Activated CD8-positive, alpha-beta T cell treated with anti-CD3 and anti-CD28 coated beads, Interleukin-2, amount 10 ng/mL, durations not matched to agents 7 days and 5 days (primary cell): ENCODE data around the gene PITX1. TPM values are rescaled to one million over a fixed set of nuclear protein-coding genes. Genes with fewer than 3 reads are reported as not detected.
A peak's percentile ranks its signal among the peaks of the same experiment; 100 is the strongest.

Experiments used
- ATAC-seq: fragments of 150-1000 bp; cut with Tn5 transposase; one replicate; pipeline ENCODE4 v1.10.0; 2021; ENCODE audit warnings: moderate library complexity
- CTCF ChIA-PET: fragments of 350-600 bp; sonication (Branson Sonifier 250); formaldehyde crosslinking; loops from one replicate; lab custom pipeline; 2021; ENCODE audit warnings: antibody characterized with exemption; lab: Charles Lee
- POLR2A ChIA-PET: fragments of 350-600 bp; sonication (Branson Sonifier 250); formaldehyde crosslinking; loops from one replicate; lab custom pipeline; 2021; ENCODE audit warnings: antibody characterized with exemption; lab: Charles Lee
- DNase-seq: peaks from one replicate; pipeline ENCODE4 v3.0.0-alpha.2; 2020
- H3K27ac Mint-ChIP-seq: one replicate; pipeline ENCODE4 v1.8.0; 2021; ENCODE audit warnings: mild to moderate bottlenecking, mixed read lengths
- H3K27me3 Mint-ChIP-seq: one replicate; pipeline ENCODE4 v1.8.0; 2021; ENCODE audit warnings: low read depth, mixed read lengths
- H3K36me3 Mint-ChIP-seq: one replicate; pipeline ENCODE4 v1.8.0; 2021; ENCODE audit warnings: low read depth, mixed read lengths
- H3K4me1 Mint-ChIP-seq: one replicate; pipeline ENCODE4 v1.8.0; 2021; ENCODE audit warnings: low read depth, mixed read lengths
- H3K4me3 Mint-ChIP-seq: one replicate; pipeline ENCODE4 v1.8.0; 2021; ENCODE audit warnings: mild to moderate bottlenecking, mixed read lengths
- H3K9me3 Mint-ChIP-seq: one replicate; pipeline ENCODE4 v1.8.0; 2022; ENCODE audit warnings: mixed read lengths; ENCODE audit not compliant: insufficient read depth
- total RNA-seq, 2 experiments: library from RNA; stranded (reverse); gene quantifications; one replicate each; pipeline ENCODE4 v1.2.3, GENCODE V29; 2021

The PITX1 gene
- total RNA-seq, 2 experiments from 2014 or later: not detected

GRCh38 chr5:135059000-135059923, 25.2 kb upstream of the PITX1 start:
- H3K4me1 Mint-ChIP-seq: no peaks in the 10 kb centered on the region
- no peak overlapping the region for H3K27ac Mint-ChIP-seq
- H3K9me3 Mint-ChIP-seq: no peaks in the 10 kb centered on the region
- DNase-seq (no peak), ATAC-seq (no peak)
- H3K36me3 Mint-ChIP-seq: no peaks in the 10 kb centered on the region
- no peak overlapping the region for H3K4me3 Mint-ChIP-seq
- CTCF ChIA-PET: no interaction called here
- POLR2A ChIA-PET: no interaction called here
- H3K27me3 Mint-ChIP-seq: peaks cover 10% of the 10 kb centered on the region

- CTCF ChIA-PET: no interaction called here
- H3K4me1 Mint-ChIP-seq: peaks cover 6% of the 10 kb centered on the region
- no peaks in the 10 kb centered on the region for H3K9me3 Mint-ChIP-seq
- ATAC-seq (no peak), DNase-seq (no peak)
- H3K27ac Mint-ChIP-seq: no peak overlapping the region
- H3K4me3 Mint-ChIP-seq: no peak overlapping the region
- no peaks in the 10 kb centered on the region for H3K36me3 Mint-ChIP-seq
- POLR2A ChIA-PET: no interaction called here
- peaks cover 19% of the 10 kb centered on the region for H3K27me3 Mint-ChIP-seq
Observed at GRCh38 chr5:135058331-135058732, 24.3 kb upstream of the PITX1 start.

GRCh38 chr5:135057233-135057632, 23.2 kb upstream of the PITX1 start:
- H3K9me3 Mint-ChIP-seq: no peaks in the 10 kb centered on the region
- CTCF ChIA-PET: no interaction called here
- no peaks in the 10 kb centered on the region for H3K36me3 Mint-ChIP-seq

GRCh38 chr5:135056316-135057030, 22.4 kb upstream of the PITX1 start:
- Mint-ChIP-seq H3K9me3 (no peaks in the 10 kb centered on the region), H3K4me3 (no peak overlapping the region), H3K36me3 (no peaks in the 10 kb centered on the region), H3K27me3 (peaks cover 36% of the 10 kb centered on the region), H3K27ac (no peak overlapping the region), H3K4me1 (peaks cover 12% of the 10 kb centered on the region)
- POLR2A ChIA-PET: no interaction called here
- CTCF ChIA-PET: no interaction called here
- DNase-seq (no peak), ATAC-seq (no peak)

More at GRCh38 chr5:135057233-135057632, 23.2 kb upstream of the PITX1 start:
- POLR2A ChIA-PET: no interaction called here
- DNase-seq (no peak), ATAC-seq (no peak)
- Mint-ChIP-seq H3K27ac (no peak overlapping the region), H3K4me1 (peaks cover 12% of the 10 kb centered on the region), H3K27me3 (peaks cover 29% of the 10 kb centered on the region), H3K4me3 (no peak overlapping the region)

- Mint-ChIP-seq H3K27me3 (peaks cover 46% of the 10 kb centered on the region), H3K4me1 (peaks cover 12% of the 10 kb centered on the region), H3K27ac (no peak overlapping the region), H3K36me3 (no peaks in the 10 kb centered on the region), H3K4me3 (no peak overlapping the region), H3K9me3 (no peaks in the 10 kb centered on the region)
- ChIA-PET POLR2A (no interaction called here), CTCF (no interaction called here)
- ATAC-seq: no peak
- no peak for DNase-seq
Observed at GRCh38 chr5:135055396-135055795, 21.4 kb upstream of the PITX1 start.

- peaks cover 12% of the 10 kb centered on the region for H3K4me1 Mint-ChIP-seq
- H3K36me3 Mint-ChIP-seq: no peaks in the 10 kb centered on the region
- ChIA-PET CTCF (no interaction called here), POLR2A (interaction anchor here (1.2 kb wide), 1 partner anchor 12 kb away, joined by 3 read pairs; no protein-coding TSS in a partner anchor)
- no peaks in the 10 kb centered on the region for H3K9me3 Mint-ChIP-seq
- H3K27ac Mint-ChIP-seq: no peak overlapping the region
- no peak overlapping the region for H3K4me3 Mint-ChIP-seq
- DNase-seq (no peak), ATAC-seq (no peak)
- peaks cover 54% of the 10 kb centered on the region for H3K27me3 Mint-ChIP-seq
Observed at GRCh38 chr5:135054546-135054945, 20.5 kb upstream of the PITX1 start.

GRCh38 chr5:135053989-135054388, 20.0 kb upstream of the PITX1 start:
- H3K36me3 Mint-ChIP-seq: no peaks in the 10 kb centered on the region
- H3K4me1 Mint-ChIP-seq: peaks cover 12% of the 10 kb centered on the region
- H3K27me3 Mint-ChIP-seq: peaks cover 58% of the 10 kb centered on the region
- DNase-seq (no peak), ATAC-seq (no peak)
- H3K4me3 Mint-ChIP-seq: no peak overlapping the region
- H3K27ac Mint-ChIP-seq: no peak overlapping the region
- ChIA-PET CTCF (no interaction called here), POLR2A (interaction anchor here (1.2 kb wide), 1 partner anchor 11 kb away, joined by 3 read pairs; no protein-coding TSS in a partner anchor)
- H3K9me3 Mint-ChIP-seq: no peaks in the 10 kb centered on the region

GRCh38 chr5:135053278-135053677, 19.2 kb upstream of the PITX1 start:
- Mint-ChIP-seq H3K9me3 (no peaks in the 10 kb centered on the region), H3K4me3 (no peak overlapping the region), H3K27me3 (peaks cover 60% of the 10 kb centered on the region), H3K4me1 (peaks cover 12% of the 10 kb centered on the region), H3K36me3 (no peaks in the 10 kb centered on the region), H3K27ac (no peak overlapping the region)
- ChIA-PET POLR2A (interaction anchor here (1.2 kb wide), 1 partner anchor 10 kb away, joined by 3 read pairs; no protein-coding TSS in a partner anchor), CTCF (interaction anchor here (1.0 kb wide), 2 partner anchors 11 to 248 kb away, joined by 3 to 5 read pairs; no protein-coding TSS in a partner anchor)
- peak; percentile 36 for ATAC-seq
- DNase-seq: no peak

GRCh38 chr5:135052511-135053145, 18.6 kb upstream of the PITX1 start:
- POLR2A ChIA-PET: no interaction called here
- ATAC-seq: no peak
- no peak overlapping the region for H3K27ac Mint-ChIP-seq
- H3K36me3 Mint-ChIP-seq: no peaks in the 10 kb centered on the region
- peaks cover 12% of the 10 kb centered on the region for H3K4me1 Mint-ChIP-seq
- peaks cover 64% of the 10 kb centered on the region for H3K27me3 Mint-ChIP-seq
- CTCF ChIA-PET: interaction anchor here (1.0 kb wide), 2 partner anchors 10 to 249 kb away, joined by 3 to 5 read pairs; no protein-coding TSS in a partner anchor
- no peaks in the 10 kb centered on the region for H3K9me3 Mint-ChIP-seq
- no peak for DNase-seq
- H3K4me3 Mint-ChIP-seq: no peak overlapping the region

- Mint-ChIP-seq H3K4me1 (peaks cover 12% of the 10 kb centered on the region), H3K9me3 (no peaks in the 10 kb centered on the region), H3K27ac (no peak overlapping the region), H3K27me3 (peaks cover 67% of the 10 kb centered on the region), H3K36me3 (no peaks in the 10 kb centered on the region), H3K4me3 (no peak overlapping the region)
- ChIA-PET CTCF (no interaction called here), POLR2A (no interaction called here)
- ATAC-seq (no peak), DNase-seq (no peak)
Observed at GRCh38 chr5:135051872-135052271, 17.8 kb upstream of the PITX1 start.

- ATAC-seq (no peak), DNase-seq (no peak)
- Mint-ChIP-seq H3K27ac (no peak overlapping the region), H3K4me3 (no peak overlapping the region), H3K36me3 (no peaks in the 10 kb centered on the region), H3K27me3 (peaks cover 67% of the 10 kb centered on the region), H3K9me3 (no peaks in the 10 kb centered on the region), H3K4me1 (peaks cover 12% of the 10 kb centered on the region)
- ChIA-PET CTCF (no interaction called here), POLR2A (no interaction called here)
Observed at GRCh38 chr5:135051399-135051798, 17.4 kb upstream of the PITX1 start.
